GM23248 (cell line): ENCODE results near the gene ZSWIM6.

Experiments used
- EZH2 ChIP-seq: fragments of 200-600 bp; sonication (generic); IDR thresholded peaks from 2 replicates; pipeline ENCODE4 v1.6.1; 2018; ENCODE audit warnings: antibody characterized with exemption, mild to moderate bottlenecking; ENCODE audit not compliant: insufficient read depth, poor library complexity, severe bottlenecking
- EZH2phosphoT487 ChIP-seq: fragments of 200-600 bp; sonication (generic); IDR thresholded peaks from 2 replicates; pipeline ENCODE4 v1.6.1; 2018; ENCODE audit warnings: antibody characterized with exemption, moderate library complexity, mild to moderate bottlenecking, low read depth; ENCODE audit not compliant: insufficient read depth

DNA sequence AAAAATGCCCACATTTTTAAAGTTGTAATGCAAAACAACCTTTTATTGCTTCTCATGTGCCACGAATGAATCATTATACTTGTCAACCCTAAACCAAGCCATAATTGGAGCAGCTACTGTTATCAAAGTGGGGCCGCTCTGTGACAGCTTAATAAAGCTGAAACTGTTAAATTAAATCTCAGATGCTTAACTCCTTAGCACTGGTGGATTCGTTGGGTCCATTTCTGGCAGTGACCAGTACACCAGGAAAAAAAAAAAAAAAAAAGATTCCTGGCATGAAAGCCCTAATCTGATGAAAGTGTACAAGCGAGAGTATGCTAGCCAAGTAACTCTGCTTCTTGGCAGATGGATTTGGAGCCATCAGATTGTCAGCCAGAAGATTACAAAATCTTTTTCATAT is 164.8 kb downstream of the ZSWIM6 start:
- TF ChIP-seq EZH2phosphoT487 (no peak), EZH2 (no peak)
